K562 (cell line): ENCODE results near the gene MCIDAS. TPM values are rescaled to one million over a fixed set of nuclear protein-coding genes. Genes with fewer than 3 reads are reported as not detected.
A peak's percentile ranks its signal among the peaks of the same experiment; 100 is the strongest.

Experiments used
- ATAC-seq: fragments of 200-7000 bp; cut with Tn5 transposase; 3 replicates; pipeline ENCODE4 v1.9.1; 2020; ENCODE audit warnings: moderate library complexity
- Bru-seq: library from RNA; stranded (reverse); fragments of 400-500 nt; gene quantifications from one replicate; lab custom pipeline; 2021; lab: Mats Ljungman, UMichigan
- BruChase-seq, 2 experiments: library from RNA; stranded (reverse); fragments of 400-500 nt; gene quantifications; one replicate each; lab custom pipeline; 2021; lab: Mats Ljungman, UMichigan
- BruUV-seq: library from RNA; stranded (reverse); fragments of 400-500 nt; replicated peaks from 2 replicates; lab custom pipeline; 2021; lab: Mats Ljungman, UMichigan
- CTCF ChIA-PET: fragments of 300-600 bp; formaldehyde crosslinking; extraction: SDS; loops from one replicate; lab custom pipeline; 2021; ENCODE audit warnings: low intra/inter-chr PET ratio; lab: Yijun Ruan, JAX
- POLR2A ChIA-PET: fragments of 300-600, 350-650 bp; sonication (Branson Sonifier 250); formaldehyde crosslinking; extraction: SDS; loops from one replicate; lab custom pipeline; 2021; ENCODE audit warnings: antibody characterized with exemption, inconsistent platforms; lab: Yijun Ruan, JAX
- DNase-seq, 4 experiments: peaks; one replicate each; pipeline versions ENCODE4 v3.0.0 to v3.0.0-alpha.2; 2011 to 2018; ENCODE audit warnings: low spot score in 3 of 4, mixed read lengths in 3 of 4; ENCODE audit errors: extremely low read depth in 1 of 4
- FAIRE-seq: peaks from 2 replicates; lab custom pipeline; 2011; peaks lifted over from hg19 to GRCh38; lab: Jason Lieb, UNC
- H2AFZ ChIP-seq: 2 replicates; pipeline ENCODE4 v1.6.0; 2011; ENCODE audit warnings: low read depth, low read length, control low read depth, inconsistent platforms
- H3K27ac ChIP-seq: fragments of 200-600 bp; 3 replicates; pipeline ENCODE4 v1.8.0; 2011; ENCODE audit warnings: low read depth, mild to moderate bottlenecking, control low read depth, inconsistent platforms, low read length, moderate library complexity, mixed read lengths; ENCODE audit errors: extremely low read depth
- H3K27me3 ChIP-seq, 2 experiments: fragments of 300-600 bp in 1 of 2; 2 replicates in 1 of 2; 3 replicates in 1 of 2; pipeline versions ENCODE4 v1.6.0 to v1.8.0; 2011; ENCODE audit warnings: inconsistent platforms in 2 of 2, low read length in 2 of 2, mild to moderate bottlenecking in 1 of 2, mixed read lengths in 1 of 2, moderate library complexity in 1 of 2; ENCODE audit not compliant: control insufficient read depth in 2 of 2, insufficient read depth in 2 of 2
- H3K36me3 ChIP-seq: fragments of 300-600 bp; 3 replicates; pipeline ENCODE4 v1.8.0; 2011; ENCODE audit warnings: mild to moderate bottlenecking, low read length, inconsistent platforms; ENCODE audit not compliant: control insufficient read depth, insufficient read depth
- H3K4me1 ChIP-seq, 2 experiments: fragments of 200-600 bp in 1 of 2; replicated peaks in 1 of 2; 2 replicates in 1 of 2; 3 replicates in 1 of 2; pipeline versions ENCODE4 v1.5.1 to v1.8.0; 2011; ENCODE audit warnings: inconsistent platforms in 2 of 2, low read length in 2 of 2, mild to moderate bottlenecking in 1 of 2, mixed read lengths in 1 of 2, moderate library complexity in 1 of 2; ENCODE audit not compliant: control insufficient read depth in 2 of 2, insufficient read depth in 2 of 2
- H3K4me2 ChIP-seq: 2 replicates; pipeline ENCODE4 v1.6.1; 2011; ENCODE audit warnings: low read length, control low read depth, inconsistent platforms, mixed read lengths; ENCODE audit not compliant: insufficient read depth
- H3K4me3 ChIP-seq: fragments of 200-600 bp; sonication (generic), shearing (Covaris generic); 2 replicates; pipeline ENCODE4 v1.5.1; 2016; ENCODE audit warnings: control low read depth, inconsistent platforms
- H3K79me2 ChIP-seq: fragments of 200-600 bp; 3 replicates; pipeline ENCODE4 v1.8.0; 2011; ENCODE audit warnings: low read length, inconsistent platforms; ENCODE audit not compliant: control insufficient read depth, insufficient read depth
- H3K9ac ChIP-seq, 2 experiments: 2 replicates each; pipeline versions ENCODE4 v1.6.0 to v1.6.1; 2011; ENCODE audit warnings: low read depth in 2 of 2, low read length in 2 of 2, control low read depth in 1 of 2, inconsistent platforms in 1 of 2, mild to moderate bottlenecking in 1 of 2, mixed read lengths in 1 of 2; ENCODE audit not compliant: insufficient read depth in 1 of 2
- H3K9me1 ChIP-seq: one replicate; pipeline ENCODE4 v1.6.0; 2011; ENCODE audit warnings: inconsistent platforms, mild to moderate bottlenecking, low read length, moderate library complexity; ENCODE audit not compliant: control insufficient read depth, insufficient read depth
- H3K9me3 ChIP-seq: replicated peaks from 2 replicates; pipeline ENCODE4 v1.5.1; 2011; ENCODE audit warnings: low read depth, low read length, inconsistent platforms; ENCODE audit not compliant: control insufficient read depth, insufficient read depth
- H4K20me1 ChIP-seq: replicated peaks from 2 replicates; pipeline ENCODE4 v1.6.1; 2011; ENCODE audit warnings: low read length, inconsistent platforms, mixed read lengths; ENCODE audit not compliant: control insufficient read depth, insufficient read depth
- ARHGAP35 ChIP-seq: fragments of 450-650 bp; IDR thresholded peaks from 2 replicates; pipeline ENCODE4 v1.6.1; 2018; ENCODE audit not compliant: partially characterized antibody
- GATA2 ChIP-seq: sonication (generic); formaldehyde crosslinking; IDR thresholded peaks from 2 replicates; pipeline ENCODE4 v1.4.0; 2020; ENCODE audit warnings: mild to moderate bottlenecking, missing genetic modification reagents
- KAT8 ChIP-seq: fragments of 450-650 bp; IDR thresholded peaks from 2 replicates; pipeline ENCODE4 v1.6.1; 2016; ENCODE audit warnings: low read depth, mild to moderate bottlenecking
- MCM5 ChIP-seq: fragments of 450-650 bp; IDR thresholded peaks from 2 replicates; pipeline ENCODE4 v1.6.1; 2016; ENCODE audit warnings: low read depth
- RBM34 ChIP-seq: fragments of 200-400 bp; formaldehyde crosslinking; IDR thresholded peaks from 2 replicates; pipeline ENCODE4 v1.6.1; 2018; ENCODE audit warnings: low read length, borderline replicate concordance; ENCODE audit not compliant: insufficient read depth
- ZFX ChIP-seq: sonication (generic); formaldehyde crosslinking; IDR thresholded peaks from 2 replicates; pipeline ENCODE4 v1.8.0; 2022; ENCODE audit warnings: mild to moderate bottlenecking, missing genetic modification reagents, moderate library complexity
- ZNF707 ChIP-seq: fragments of 250-450 bp; sonication (Bioruptor Pico); conservative IDR thresholded peaks from 2 replicates; pipeline ENCODE4 v1.8.0; 2022; ENCODE audit warnings: inconsistent platforms, mild to moderate bottlenecking, moderate library complexity
- ZNF717 ChIP-seq: fragments of 250-450 bp; sonication (Bioruptor Pico); IDR thresholded peaks from 2 replicates; pipeline ENCODE4 v1.5.0; 2021
- WGBS: fragments of 100-300 bp; shearing (Covaris generic); methylation state at CpG from one replicate; pipeline ENCODE4 v1.1.6; 2016; ENCODE audit warnings: low coverage, mixed read lengths; ENCODE audit not compliant: insufficient coverage; ENCODE audit errors: missing lambda C conversion rate; 5-methylcytosine and 5-hydroxymethylcytosine counted together
- in situ Hi-C: fragments of 300-500 bp; cut with MboI; formaldehyde crosslinking; loops from 4 replicates; pipeline ENCODE4 v1.15.0; 2018; ENCODE audit warnings: inconsistent platforms, mixed read lengths
- intact Hi-C: fragments of 100-400 bp; cut with micrococcal nuclease; formaldehyde crosslinking; loops from 2 replicates; pipeline ENCODE4 v1.14.2; 2022
- long read RNA-seq, 3 experiments: library from polyadenylated mRNA in 2 of 3; library from RNA in 1 of 3; unstranded in 2 of 3; stranded (forward) in 1 of 3; transcript quantifications; one replicate each; pipeline ENCODE4 v2.0.0, GENCODE V29; 2019 to 2022
- polyA minus RNA-seq, 3 experiments: library from RNA; depleted of rRNA, polyadenylated mRNA; stranded (reverse); fragments of >200 nt; gene quantifications; 2 replicates each; pipeline ENCODE4 v1.2.3, GENCODE V29; 2011
- polyA plus RNA-seq, 8 experiments: library from polyadenylated mRNA; depleted of rRNA in 4 of 8; stranded (reverse) in 5 of 8; unstranded in 3 of 8; fragments of >200 nt; fragmentation: Nextera tagmentation in 2 of 8; fragmentation: Illumina TruSeq in 1 of 8; extraction: Ambion mirVana in 2 of 8; extraction: Trizol in 1 of 8; gene quantifications; 2 replicates each; pipeline versions ENCODE4 v1.2.1 to v1.2.3, GENCODE V29; 2011 to 2014; ENCODE audit warnings: inconsistent platforms in 1 of 8, missing spikeins in 1 of 8
- total RNA-seq, 7 experiments: library from RNA; depleted of rRNA in 6 of 7; stranded (reverse); fragments of >200 nt in 6 of 7; fragmentation: Illumina TruSeq in 2 of 7; extraction: Trizol in 2 of 7; gene quantifications; 2 replicates each; pipeline versions ENCODE4 v1.2.1 to v1.2.3, GENCODE V29; 2011 to 2021; ENCODE audit warnings: low replicate concordance in 1 of 7
- TF ChIP-seq, protein P1 (sequence below): fragments of 250-450 bp; sonication (Bioruptor Pico); IDR thresholded peaks from 2 replicates; pipeline ENCODE4 v1.4.0; 2020; ENCODE audit warnings: mild to moderate bottlenecking
- TF ChIP-seq, protein P2 (sequence below): fragments of 200-800 bp; sonication (Bioruptor generic); IDR thresholded peaks from 2 replicates; pipeline ENCODE4 v1.6.1; 2016; ENCODE audit warnings: missing genetic modification characterization, missing compliant biosample characterization

The MCIDAS gene
- total RNA-seq (2011; cell fraction: chromatin; rRNA removed; ENCODE audit: low replicate concordance): 0.93 and 1.4 TPM in 2 replicates
- 1.2 and 1.3 TPM in 2 replicates for total RNA-seq (2011; cell fraction: nucleolus; rRNA removed)
- total RNA-seq (2011; cell fraction: nucleoplasm; rRNA removed): 0.81 and 1.1 TPM in 2 replicates
- 0.98 and 1.5 TPM in 2 replicates for total RNA-seq (2014; rRNA removed)
- 0.26 and 0.36 TPM in 2 replicates for total RNA-seq (2014; rRNA removed; fragmentation: Illumina TruSeq; extraction: Trizol)
- total RNA-seq (2015; rRNA removed; fragmentation: Illumina TruSeq; extraction: Trizol): 0.53 and 0.69 TPM in 2 replicates
- total RNA-seq (2021): 0.94 and 1.2 TPM in 2 replicates
- 0.41 and 0.86 TPM in 2 replicates for polyA plus RNA-seq (2011; rRNA removed)
- 0.34 and 1.4 TPM in 2 replicates for polyA plus RNA-seq (2011; cell fraction: cytosol; rRNA removed)
- 1.8 and 7.9 TPM in 2 replicates for polyA plus RNA-seq (2011; cell fraction: nucleus; rRNA removed)
- polyA plus RNA-seq (2012): 0.58 and 0.70 TPM in 2 replicates
- 0.55 and 0.62 TPM in 2 replicates for polyA plus RNA-seq (2014; fragmentation: Illumina TruSeq; extraction: Trizol)
- polyA plus RNA-seq (2014; fragmentation: Nextera tagmentation; extraction: Ambion mirVana): under 1 TPM; 0.07 to 0.17 TPM
- polyA plus RNA-seq (2014; rRNA removed): 1.0 and 2.1 TPM in 2 replicates
- polyA minus RNA-seq (2011; rRNA and poly(A)+ RNA removed): 0.27 and 0.32 TPM in 2 replicates
- polyA minus RNA-seq (2011; cell fraction: cytosol; rRNA and poly(A)+ RNA removed): not detected in 2 replicates
- polyA minus RNA-seq (2011; cell fraction: nucleus; rRNA and poly(A)+ RNA removed): 0.56 and 1.5 TPM in 2 replicates
- Bru-seq, nascent RNA: percentile 48 among the genes with signal in this experiment
- percentile 44 among the genes with signal in this experiment for BruChase-seq, experiment 1, labeled RNA remaining after a 2-hour chase
- BruChase-seq, experiment 2, labeled RNA remaining after a 6-hour chase: percentile 47 among the genes with signal in this experiment
- long read RNA-seq, experiment 1, partial matches to known transcripts: 0 of 3 reads
- long read RNA-seq, experiment 1, other reads (novel, unspliced or antisense): 2 of 3 reads
- long read RNA-seq, experiment 2: 0 reads
- long read RNA-seq, experiment 3: 0 reads

- POLR2A ChIA-PET: interaction anchor here (0.7 to 1.0 kb wide), 3 partner anchors 12 to 80 kb away, joined by 3 to 4 read pairs (median 3); partner anchors contain the start of genes DHX29 and MTREX
- TF ChIP-seq ARHGAP35: no peak
- TF ChIP-seq, protein P1, sequence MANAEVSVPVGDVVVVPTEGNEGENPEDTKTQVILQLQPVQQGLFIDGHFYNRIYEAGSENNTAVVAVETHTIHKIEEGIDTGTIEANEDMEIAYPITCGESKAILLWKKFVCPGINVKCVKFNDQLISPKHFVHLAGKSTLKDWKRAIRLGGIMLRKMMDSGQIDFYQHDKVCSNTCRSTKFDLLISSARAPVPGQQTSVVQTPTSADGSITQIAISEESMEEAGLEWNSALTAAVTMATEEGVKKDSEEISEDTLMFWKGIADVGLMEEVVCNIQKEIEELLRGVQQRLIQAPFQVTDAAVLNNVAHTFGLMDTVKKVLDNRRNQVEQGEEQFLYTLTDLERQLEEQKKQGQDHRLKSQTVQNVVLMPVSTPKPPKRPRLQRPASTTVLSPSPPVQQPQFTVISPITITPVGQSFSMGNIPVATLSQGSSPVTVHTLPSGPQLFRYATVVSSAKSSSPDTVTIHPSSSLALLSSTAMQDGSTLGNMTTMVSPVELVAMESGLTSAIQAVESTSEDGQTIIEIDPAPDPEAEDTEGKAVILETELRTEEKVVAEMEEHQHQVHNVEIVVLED (CRISPR knock-in tag): no peak
- TF ChIP-seq KAT8: no peak
- no peak for TF ChIP-seq RBM34
- no peak for TF ChIP-seq ZNF707 (CRISPR knock-in tag)
- TF ChIP-seq MCM5: no peak
- TF ChIP-seq GATA2 (CRISPR knock-in tag): no peak
- TF ChIP-seq, protein P2, sequence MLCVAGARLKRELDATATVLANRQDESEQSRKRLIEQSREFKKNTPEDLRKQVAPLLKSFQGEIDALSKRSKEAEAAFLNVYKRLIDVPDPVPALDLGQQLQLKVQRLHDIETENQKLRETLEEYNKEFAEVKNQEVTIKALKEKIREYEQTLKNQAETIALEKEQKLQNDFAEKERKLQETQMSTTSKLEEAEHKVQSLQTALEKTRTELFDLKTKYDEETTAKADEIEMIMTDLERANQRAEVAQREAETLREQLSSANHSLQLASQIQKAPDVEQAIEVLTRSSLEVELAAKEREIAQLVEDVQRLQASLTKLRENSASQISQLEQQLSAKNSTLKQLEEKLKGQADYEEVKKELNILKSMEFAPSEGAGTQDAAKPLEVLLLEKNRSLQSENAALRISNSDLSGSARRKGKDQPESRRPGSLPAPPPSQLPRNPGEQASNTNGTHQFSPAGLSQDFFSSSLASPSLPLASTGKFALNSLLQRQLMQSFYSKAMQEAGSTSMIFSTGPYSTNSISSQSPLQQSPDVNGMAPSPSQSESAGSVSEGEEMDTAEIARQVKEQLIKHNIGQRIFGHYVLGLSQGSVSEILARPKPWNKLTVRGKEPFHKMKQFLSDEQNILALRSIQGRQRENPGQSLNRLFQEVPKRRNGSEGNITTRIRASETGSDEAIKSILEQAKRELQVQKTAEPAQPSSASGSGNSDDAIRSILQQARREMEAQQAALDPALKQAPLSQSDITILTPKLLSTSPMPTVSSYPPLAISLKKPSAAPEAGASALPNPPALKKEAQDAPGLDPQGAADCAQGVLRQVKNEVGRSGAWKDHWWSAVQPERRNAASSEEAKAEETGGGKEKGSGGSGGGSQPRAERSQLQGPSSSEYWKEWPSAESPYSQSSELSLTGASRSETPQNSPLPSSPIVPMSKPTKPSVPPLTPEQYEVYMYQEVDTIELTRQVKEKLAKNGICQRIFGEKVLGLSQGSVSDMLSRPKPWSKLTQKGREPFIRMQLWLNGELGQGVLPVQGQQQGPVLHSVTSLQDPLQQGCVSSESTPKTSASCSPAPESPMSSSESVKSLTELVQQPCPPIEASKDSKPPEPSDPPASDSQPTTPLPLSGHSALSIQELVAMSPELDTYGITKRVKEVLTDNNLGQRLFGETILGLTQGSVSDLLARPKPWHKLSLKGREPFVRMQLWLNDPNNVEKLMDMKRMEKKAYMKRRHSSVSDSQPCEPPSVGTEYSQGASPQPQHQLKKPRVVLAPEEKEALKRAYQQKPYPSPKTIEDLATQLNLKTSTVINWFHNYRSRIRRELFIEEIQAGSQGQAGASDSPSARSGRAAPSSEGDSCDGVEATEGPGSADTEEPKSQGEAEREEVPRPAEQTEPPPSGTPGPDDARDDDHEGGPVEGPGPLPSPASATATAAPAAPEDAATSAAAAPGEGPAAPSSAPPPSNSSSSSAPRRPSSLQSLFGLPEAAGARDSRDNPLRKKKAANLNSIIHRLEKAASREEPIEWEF (CRISPR knock-in tag): no peak
- TF ChIP-seq ZNF717 (CRISPR knock-in tag): no peak
- TF ChIP-seq ZFX (CRISPR knock-in tag): peak; percentile 52
Observed at GRCh38 chr5:55226934-55227663, at the start of gene MCIDAS. MCIDAS (minus strand) TSS chr5:55227315; CDS start chr5:55227138, 177 bp downstream.

More at GRCh38 chr5:55226934-55227663, at the start of gene MCIDAS:
- peak within 1 kb of the TSS; percentile 99 for H2AFZ ChIP-seq
- peak within 1 kb of the TSS; percentile 71 for H3K4me3 ChIP-seq
- H3K27ac ChIP-seq: peak within 1 kb of the TSS; percentile 64
- no peaks in the 10 kb centered on the region for H3K79me2 ChIP-seq
- H3K27me3 ChIP-seq: peaks cover 11 to 18% of the 10 kb centered on the region in 2 experiments; a peak in 4 of 5 replicates
- TSS peak; percentile 68 for BruUV-seq
- in situ Hi-C loops (no loop called here), intact Hi-C loops (loop anchor here (2.0 to 5.0 kb wide), 3 partner anchors 55 to 464 kb away; partner anchors contain the start of genes CDC20B, DHX29 and MTREX)
- no peaks in the 10 kb centered on the region for H3K9me3 ChIP-seq
- FAIRE-seq (peak; percentile 29), DNase-seq (peak; percentile 88 to 91 (median 90)), ATAC-seq (peak; percentile 90)
- peak within 1 kb of the TSS; percentile 82 to 89 for H3K9ac ChIP-seq
- CTCF ChIA-PET: interaction anchor here (1.9 kb wide), 1 partner anchor 465 kb away, joined by 6 read pairs; no protein-coding TSS in a partner anchor
- WGBS: 2% methylated on average over 65 of the region's 80 CpGs
- H3K36me3 ChIP-seq: no peaks in the 10 kb centered on the region
- H3K4me2 ChIP-seq: peak within 1 kb of the TSS; percentile 89
- H4K20me1 ChIP-seq: no peaks in the 10 kb centered on the region
- peaks cover 8 to 32% of the 10 kb centered on the region in 2 experiments; a peak in 3 of 5 replicates for H3K4me1 ChIP-seq
- peaks cover 3% of the 10 kb centered on the region for H3K9me1 ChIP-seq
